ENCODE measurements around the gene ZBBX. TPM values are rescaled to one million over a fixed set of nuclear protein-coding genes. Genes with fewer than 3 reads are reported as not detected.

ZBBX gene
- total and polyA plus RNA-seq, 2 of the 8 experiments (the other 6 are each of a cell fraction or from before 2014, with no cell fraction given): 0.17 to 0.84 TPM

DNA sequence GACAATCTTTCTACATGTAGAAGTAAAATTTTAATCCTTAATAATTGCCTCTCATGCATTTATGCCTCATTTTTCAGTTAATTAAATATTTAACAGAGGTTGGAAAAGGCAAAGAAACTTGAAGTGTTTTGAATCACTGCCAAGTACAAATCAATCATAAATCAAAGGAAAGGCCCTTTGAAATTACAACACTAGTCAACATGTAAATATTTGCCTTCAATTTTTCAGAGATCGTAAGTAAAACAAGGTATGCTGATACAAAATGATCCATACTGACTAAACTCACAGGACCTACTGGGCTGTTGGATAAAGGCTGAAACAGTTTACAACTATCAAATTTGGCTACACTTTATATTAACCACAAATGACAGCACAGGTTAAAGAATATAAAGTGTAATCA, 33.9 kb downstream of the ZBBX start:
- H3K36me3 ChIP-seq (ENCODE audit: control insufficient read depth in 2 of 4, insufficient read depth in 4 of 4, low read length in 3 of 4): no peaks in the 10 kb centered on the region
- WGBS, 2 experiments (ENCODE audit: extremely low coverage in 1 of 2, insufficient coverage in 1 of 2, insufficient read length in 1 of 2, insufficient replicate concordance in 2 of 2, low coverage in 1 of 2, low lambda C conversion rate in 2 of 2, missing lambda C conversion rate in 1 of 2): 89% methylated on average over 1 of the region's 1 CpG; no CpG with 5 or more reads in 1 of the 2 experiments
- no peaks in the 10 kb centered on the region for H3K4me1 ChIP-seq (replicated peaks in 1 of 4; ENCODE audit: control insufficient read depth in 3 of 4, insufficient read depth in 4 of 4, low read length in 3 of 4)
- no peak overlapping the region for H3K18ac ChIP-seq (ENCODE audit: extremely low read depth, low read length)
- FAIRE-seq (no peak), DNase-seq (ENCODE audit: low read depth in 1 of 2, low spot score in 2 of 2) (no peak)
- H2BK120ac ChIP-seq (replicated peaks; ENCODE audit: low read depth, low read length): no peak overlapping the region
- no peak overlapping the region for H3K4me3 ChIP-seq (ENCODE audit: extremely low read depth in 1 of 4, insufficient read depth in 2 of 4, low read depth in 3 of 4, low read length in 4 of 4)
- H4K5ac ChIP-seq (ENCODE audit: insufficient read length, low read depth, low read length): no peak overlapping the region
- H2BK15ac ChIP-seq (ENCODE audit: low read length): no peak overlapping the region
- H3K27me3 ChIP-seq (replicated peaks in 1 of 4; ENCODE audit: control insufficient read depth in 3 of 4, extremely low read depth in 1 of 4, insufficient read depth in 3 of 4, low read length in 3 of 4): no peaks in the 10 kb centered on the region
- H2AFZ ChIP-seq (ENCODE audit: low read length): no peak overlapping the region
- H3K9ac ChIP-seq (replicated peaks in 1 of 4; ENCODE audit: extremely low read depth in 1 of 4, low read depth in 3 of 4, low read length in 3 of 4): no peak overlapping the region
- H4K20me1 ChIP-seq (replicated peaks in 1 of 2; ENCODE audit: control insufficient read depth in 1 of 2, insufficient read depth in 2 of 2, low read length in 2 of 2): no peaks in the 10 kb centered on the region
- H3K9me3 ChIP-seq (ENCODE audit: insufficient read depth in 2 of 2, low read depth in 1 of 2, low read length in 1 of 2): no peaks in the 10 kb centered on the region
- H3K14ac ChIP-seq (ENCODE audit: insufficient read length): no peak overlapping the region
- H2BK5ac ChIP-seq (ENCODE audit: low read depth, low read length): no peak overlapping the region
- POLR2A ChIA-PET (ENCODE audit: partially characterized antibody): no interaction called here
- no peak overlapping the region for H4K91ac ChIP-seq (replicated peaks; ENCODE audit: insufficient read length, low read length)
- no peak overlapping the region for H2AK5ac ChIP-seq (ENCODE audit: low read depth, low read length)
- CTCF ChIA-PET (ENCODE audit: partially characterized antibody): interaction anchor here (0.8 kb wide), 1 partner anchor 34 kb away, joined by 3 read pairs; the partner anchor contains the start of gene ZBBX
- no peak overlapping the region for H3K4me2 ChIP-seq (ENCODE audit: insufficient read depth in 1 of 2, low read depth in 2 of 2, low read length in 2 of 2)
- no peak overlapping the region for H3K23ac ChIP-seq (ENCODE audit: insufficient read length)
- no peak overlapping the region for H3K4ac ChIP-seq (replicated peaks; ENCODE audit: insufficient read length, low read depth, low read length)
- no peaks in the 10 kb centered on the region for H3K79me1 ChIP-seq (ENCODE audit: low read depth, low read length)
- no peak overlapping the region for H2BK12ac ChIP-seq (ENCODE audit: low read depth, low read length)
- H3K27ac ChIP-seq (ENCODE audit: low read depth, low read length): no peak overlapping the region
- H3K79me2 ChIP-seq (ENCODE audit: control insufficient read depth in 1 of 2, insufficient read depth in 2 of 2, low read length in 2 of 2): no peaks in the 10 kb centered on the region
- no peaks in the 10 kb centered on the region; the same call in 1 of the 2 replicates for H3K23me2 ChIP-seq (ENCODE audit: low read depth, low read length)
- H2BK20ac ChIP-seq (ENCODE audit: low read length): no peak overlapping the region
- no peak overlapping the region for H4K8ac ChIP-seq (ENCODE audit: extremely low read depth, insufficient read depth, low read length)
- H3K56ac ChIP-seq (replicated peaks; ENCODE audit: insufficient read length, low read depth, low read length): no peak overlapping the region
- TF ChIP-seq HDAC6 (IDR thresholded peaks at IDR 0.05; ENCODE audit: low read depth, low read length) (no peak), SIX5 (IDR thresholded peaks at IDR 0.05; ENCODE audit: low read depth, low read length) (no peak), TEAD4 (IDR thresholded peaks at IDR 0.05; ENCODE audit: low read depth, low read length) (no peak), RFX5 (IDR thresholded peaks at IDR 0.05; ENCODE audit: borderline replicate concordance, low read depth, low read length) (no peak), SIN3A (conservative IDR thresholded peaks at IDR 0.05 in 1 of 2, IDR thresholded peaks at IDR 0.05 in 1 of 2; ENCODE audit: low read depth in 1 of 2, low read length in 2 of 2) (no peak), POLR2AphosphoS5 (IDR thresholded peaks at IDR 0.05; ENCODE audit: low read depth, low read length) (no peak), PHF8 (conservative IDR thresholded peaks at IDR 0.05; ENCODE audit: low read depth, low read length) (no peak), CBX8 (IDR thresholded peaks at IDR 0.05; ENCODE audit: borderline replicate concordance, low read depth, low read length) (no peak), YY1 (IDR thresholded peaks at IDR 0.05; ENCODE audit: low read depth, low read length) (no peak), CREB1 (IDR thresholded peaks at IDR 0.05) (no peak), BCL11A (IDR thresholded peaks at IDR 0.05; ENCODE audit: low read depth in 2 of 2, low read length in 2 of 2) (no peak)
- TF ChIP-seq, protein P1, sequence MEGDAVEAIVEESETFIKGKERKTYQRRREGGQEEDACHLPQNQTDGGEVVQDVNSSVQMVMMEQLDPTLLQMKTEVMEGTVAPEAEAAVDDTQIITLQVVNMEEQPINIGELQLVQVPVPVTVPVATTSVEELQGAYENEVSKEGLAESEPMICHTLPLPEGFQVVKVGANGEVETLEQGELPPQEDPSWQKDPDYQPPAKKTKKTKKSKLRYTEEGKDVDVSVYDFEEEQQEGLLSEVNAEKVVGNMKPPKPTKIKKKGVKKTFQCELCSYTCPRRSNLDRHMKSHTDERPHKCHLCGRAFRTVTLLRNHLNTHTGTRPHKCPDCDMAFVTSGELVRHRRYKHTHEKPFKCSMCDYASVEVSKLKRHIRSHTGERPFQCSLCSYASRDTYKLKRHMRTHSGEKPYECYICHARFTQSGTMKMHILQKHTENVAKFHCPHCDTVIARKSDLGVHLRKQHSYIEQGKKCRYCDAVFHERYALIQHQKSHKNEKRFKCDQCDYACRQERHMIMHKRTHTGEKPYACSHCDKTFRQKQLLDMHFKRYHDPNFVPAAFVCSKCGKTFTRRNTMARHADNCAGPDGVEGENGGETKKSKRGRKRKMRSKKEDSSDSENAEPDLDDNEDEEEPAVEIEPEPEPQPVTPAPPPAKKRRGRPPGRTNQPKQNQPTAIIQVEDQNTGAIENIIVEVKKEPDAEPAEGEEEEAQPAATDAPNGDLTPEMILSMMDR (IDR thresholded peaks at IDR 0.05; ENCODE audit: control extremely low read depth in 1 of 3, insufficient read depth in 1 of 3, low read depth in 1 of 3, low read length in 3 of 3): no peak
